Measurements from ENCODE around the gene PPP1R1A.

The PPP1R1A gene

GRCh38 chr12:54588110-54588889, at the start of gene PPP1R1A:
TSS of gene PPP1R1A (minus strand) at chr12:54588659. CDS start at chr12:54588488, 171 bp downstream.
- no peak for DNase-seq (ENCODE audit: low read depth in 2 of 2)

- no peak for DNase-seq (ENCODE audit: low read depth in 2 of 2)
These were observed 46.3 kb upstream of the PPP1R1A start, which contains the start of gene LACRT for GRCh38 chr12:54634795-54635194. TSS of gene LACRT (minus strand) at chr12:54634895. CDS start at chr12:54634841, 54 bp downstream.

- no peak for DNase-seq (ENCODE audit: low read depth in 2 of 2)
These were observed 43.7 kb upstream of the PPP1R1A start for GRCh38 chr12:54631988-54632728.

GRCh38 chr12:54631551-54631950, 43.1 kb upstream of the PPP1R1A start:
- DNase-seq (ENCODE audit: low read depth in 2 of 2): no peak

- no peak for DNase-seq (ENCODE audit: low read depth in 2 of 2)
These were observed 41.5 kb upstream of the PPP1R1A start for GRCh38 chr12:54629925-54630324.

GRCh38 chr12:54628186-54628846, 39.9 kb upstream of the PPP1R1A start:
- no peak for DNase-seq (ENCODE audit: low read depth in 2 of 2)

GRCh38 chr12:54627304-54627703, 38.8 kb upstream of the PPP1R1A start:
- DNase-seq (ENCODE audit: low read depth in 2 of 2): no peak

- no peak for DNase-seq (ENCODE audit: low read depth in 2 of 2)
These were observed 37.1 kb upstream of the PPP1R1A start for GRCh38 chr12:54625598-54625997.

- DNase-seq (ENCODE audit: low read depth in 2 of 2): no peak
These were observed 36.1 kb upstream of the PPP1R1A start for GRCh38 chr12:54624315-54625279.

- no peak for DNase-seq (ENCODE audit: low read depth in 2 of 2)
These were observed 34.2 kb upstream of the PPP1R1A start for GRCh38 chr12:54622463-54623183.

- DNase-seq (ENCODE audit: low read depth in 2 of 2): no peak
These were observed 28.6 kb upstream of the PPP1R1A start for GRCh38 chr12:54616933-54617680.

- no peak for DNase-seq (ENCODE audit: low read depth in 2 of 2)
These were observed 23.8 kb upstream of the PPP1R1A start for GRCh38 chr12:54612225-54612750.

GRCh38 chr12:54611715-54612149, 23.3 kb upstream of the PPP1R1A start:
- DNase-seq (ENCODE audit: low read depth in 2 of 2): no peak

GRCh38 chr12:54608769-54609168, 20.3 kb upstream of the PPP1R1A start:
- no peak for DNase-seq (ENCODE audit: low read depth in 2 of 2)

GRCh38 chr12:54608156-54608555, 19.7 kb upstream of the PPP1R1A start:
- no peak for DNase-seq (ENCODE audit: low read depth in 2 of 2)

GRCh38 chr12:54606556-54606955, 18.1 kb upstream of the PPP1R1A start:
- DNase-seq (ENCODE audit: low read depth in 2 of 2): no peak

GRCh38 chr12:54605138-54605970, 16.9 kb upstream of the PPP1R1A start:
- DNase-seq (ENCODE audit: low read depth in 2 of 2): no peak

- DNase-seq (ENCODE audit: low read depth in 2 of 2): no peak
These were observed 16.0 kb upstream of the PPP1R1A start for GRCh38 chr12:54604436-54604835.

- DNase-seq (ENCODE audit: low read depth in 2 of 2): no peak
These were observed 15.4 kb upstream of the PPP1R1A start for GRCh38 chr12:54603872-54604271.

Data from stimulated activated CD8-positive, alpha-beta memory T cell treated with anti-CD3 and anti-CD28 coated beads, Interleukin-7, amount 100 ng/mL, for 4 hours (primary cell).